Activated naive CD4-positive, alpha-beta T cell treated with anti-CD3 and anti-CD28 coated beads, Interleukin-2, amount 50 U/mL, for 72 hours (primary cell): ENCODE data around the gene ELOVL6. TPM values are rescaled to one million over a fixed set of nuclear protein-coding genes. Genes with fewer than 3 reads are reported as not detected.
A peak's percentile ranks its signal among the peaks of the same experiment; 100 is the strongest.

Source experiments
- ATAC-seq, 2 donors: fragments of 150-1000 bp; cut with Tn5 transposase; 2 replicates each; pipeline ENCODE4 v1.10.0; 2021; ENCODE audit warnings: mild to moderate bottlenecking in 2 of 2, moderate library complexity in 2 of 2
- DNase-seq, 2 donors: peaks; one replicate each; pipeline ENCODE4 v3.0.0; 2021 to 2022; ENCODE audit warnings: low spot score in 2 of 2
- H3K27ac Mint-ChIP-seq, 2 donors: one replicate each; pipeline ENCODE4 v1.8.0; 2022; ENCODE audit warnings: mild to moderate bottlenecking in 2 of 2, mixed read lengths in 2 of 2
- H3K36me3 Mint-ChIP-seq, 2 donors: one replicate each; pipeline ENCODE4 v1.8.0; 2022; ENCODE audit warnings: mixed read lengths in 2 of 2
- H3K9me3 Mint-ChIP-seq, 2 donors: one replicate each; pipeline ENCODE4 v1.8.0; 2022; ENCODE audit warnings: mixed read lengths in 2 of 2
- total RNA-seq, 2 donors: library from RNA; stranded (reverse); gene quantifications; one replicate each; pipeline ENCODE4 v1.2.3, GENCODE V29; 2022

Gene ELOVL6
- total RNA-seq, 2 donors from 2014 or later = 5.6 to 8.9 TPM

- no peak for ATAC-seq
- no peak overlapping the region for H3K27ac Mint-ChIP-seq
- H3K9me3 Mint-ChIP-seq = no peaks in the 10 kb centered on the region
These were observed 49.3 kb downstream of the ELOVL6 start for GRCh38 chr4:110149089-110149488.

GRCh38 chr4:110142461-110142860, 56.0 kb downstream of the ELOVL6 start:
- Mint-ChIP-seq H3K36me3 (no peaks in the 10 kb centered on the region), H3K9me3 (no peaks in the 10 kb centered on the region), H3K27ac (no peak overlapping the region)
- ATAC-seq = no peak
- DNase-seq = no peak

More at GRCh38 chr4:110149089-110149488, 49.3 kb downstream of the ELOVL6 start:
- no peak for DNase-seq
- H3K36me3 Mint-ChIP-seq = no peaks in the 10 kb centered on the region

- H3K9me3 Mint-ChIP-seq = no peaks in the 10 kb centered on the region
- no peak overlapping the region for H3K27ac Mint-ChIP-seq
These were observed 58.6 kb downstream of the ELOVL6 start for GRCh38 chr4:110139815-110140214.

GRCh38 chr4:110139111-110139510, 59.3 kb downstream of the ELOVL6 start:
- DNase-seq = no peak
- Mint-ChIP-seq H3K9me3 (no peaks in the 10 kb centered on the region), H3K27ac (no peak overlapping the region), H3K36me3 (no peaks in the 10 kb centered on the region)
- ATAC-seq = no peak

More at GRCh38 chr4:110139815-110140214, 58.6 kb downstream of the ELOVL6 start:
- ATAC-seq (no peak), DNase-seq (no peak)
- no peaks in the 10 kb centered on the region for H3K36me3 Mint-ChIP-seq

- Mint-ChIP-seq H3K9me3 (no peaks in the 10 kb centered on the region), H3K27ac (no peak overlapping the region), H3K36me3 (no peaks in the 10 kb centered on the region)
- ATAC-seq (no peak), DNase-seq (no peak)
These were observed 59.9 kb downstream of the ELOVL6 start for GRCh38 chr4:110138551-110138950.

GRCh38 chr4:110137829-110138228, 60.6 kb downstream of the ELOVL6 start:
- DNase-seq (no peak), ATAC-seq (no peak)
- Mint-ChIP-seq H3K9me3 (no peaks in the 10 kb centered on the region), H3K27ac (no peak overlapping the region), H3K36me3 (no peaks in the 10 kb centered on the region)

GRCh38 chr4:110135523-110135922, 62.9 kb downstream of the ELOVL6 start:
- peaks cover 0 to 7% of the 10 kb centered on the region in 2 donors for H3K36me3 Mint-ChIP-seq
- no peaks in the 10 kb centered on the region for H3K9me3 Mint-ChIP-seq
- DNase-seq (no peak), ATAC-seq (no peak)
- no peak overlapping the region for H3K27ac Mint-ChIP-seq

- H3K27ac Mint-ChIP-seq = no peak overlapping the region
- H3K9me3 Mint-ChIP-seq = no peaks in the 10 kb centered on the region
- no peak for ATAC-seq
- no peak for DNase-seq
- H3K36me3 Mint-ChIP-seq = peaks cover 0 to 7% of the 10 kb centered on the region in 2 donors
These were observed 63.3 kb downstream of the ELOVL6 start for GRCh38 chr4:110135076-110135475.

GRCh38 chr4:110134269-110134869, 64.0 kb downstream of the ELOVL6 start:
- no peaks in the 10 kb centered on the region for H3K9me3 Mint-ChIP-seq
- H3K27ac Mint-ChIP-seq = no peak overlapping the region
- DNase-seq (no peak), ATAC-seq (no peak)
- H3K36me3 Mint-ChIP-seq = peaks cover 0 to 7% of the 10 kb centered on the region in 2 donors

- peaks cover 0 to 7% of the 10 kb centered on the region in 2 donors for H3K36me3 Mint-ChIP-seq
- DNase-seq (no peak), ATAC-seq (no peak)
- no peaks in the 10 kb centered on the region for H3K9me3 Mint-ChIP-seq
- H3K27ac Mint-ChIP-seq = no peak overlapping the region
These were observed 65.3 kb downstream of the ELOVL6 start for GRCh38 chr4:110132816-110133719.

- no peak for ATAC-seq
- Mint-ChIP-seq H3K27ac (no peak overlapping the region), H3K36me3 (peaks cover 0 to 7% of the 10 kb centered on the region in 2 donors)
These were observed 66.5 kb downstream of the ELOVL6 start for GRCh38 chr4:110131916-110132315.

GRCh38 chr4:110130576-110131358, 67.6 kb downstream of the ELOVL6 start:
- no peak for DNase-seq
- no peak for ATAC-seq
- H3K9me3 Mint-ChIP-seq = no peaks in the 10 kb centered on the region
- no peak overlapping the region for H3K27ac Mint-ChIP-seq
- peaks cover 0 to 7% of the 10 kb centered on the region in 2 donors for H3K36me3 Mint-ChIP-seq

More at GRCh38 chr4:110131916-110132315, 66.5 kb downstream of the ELOVL6 start:
- no peaks in the 10 kb centered on the region for H3K9me3 Mint-ChIP-seq
- no peak for DNase-seq

GRCh38 chr4:110129544-110129943, 68.9 kb downstream of the ELOVL6 start:
- no peaks in the 10 kb centered on the region for H3K9me3 Mint-ChIP-seq
- H3K36me3 Mint-ChIP-seq = peaks cover 0 to 7% of the 10 kb centered on the region in 2 donors
- H3K27ac Mint-ChIP-seq = no peak overlapping the region
- ATAC-seq (no peak), DNase-seq (no peak)

- DNase-seq (no peak), ATAC-seq (peak in 1 of 2 donors; percentile 51)
- Mint-ChIP-seq H3K27ac (no peak overlapping the region), H3K9me3 (no peaks in the 10 kb centered on the region), H3K36me3 (peaks cover 0 to 7% of the 10 kb centered on the region in 2 donors)
These were observed 69.9 kb downstream of the ELOVL6 start for GRCh38 chr4:110128472-110128919.

GRCh38 chr4:110128029-110128428, 70.4 kb downstream of the ELOVL6 start:
- peaks cover 0 to 7% of the 10 kb centered on the region in 2 donors for H3K36me3 Mint-ChIP-seq
- no peak for DNase-seq
- H3K9me3 Mint-ChIP-seq = no peaks in the 10 kb centered on the region
- no peak for ATAC-seq
- H3K27ac Mint-ChIP-seq = no peak overlapping the region

GRCh38 chr4:110124711-110125110, 73.7 kb downstream of the ELOVL6 start:
- no peaks in the 10 kb centered on the region for H3K36me3 Mint-ChIP-seq
- H3K27ac Mint-ChIP-seq = no peak overlapping the region
- ATAC-seq (no peak), DNase-seq (no peak)
- no peaks in the 10 kb centered on the region for H3K9me3 Mint-ChIP-seq

GRCh38 chr4:110122201-110122600, 76.2 kb downstream of the ELOVL6 start:
- DNase-seq = no peak
- Mint-ChIP-seq H3K27ac (no peak overlapping the region), H3K36me3 (no peaks in the 10 kb centered on the region), H3K9me3 (no peaks in the 10 kb centered on the region)
- no peak for ATAC-seq
